Left ventricle myocardium inferior (tissue), 1 donor: ENCODE data around the gene PLEKHG3. TPM values are rescaled to one million over a fixed set of nuclear protein-coding genes. Genes with fewer than 3 reads are reported as not detected.

Experiments used
- DNase-seq: peaks from one replicate; pipeline ENCODE4 v3.0.0-alpha.2; 2020
- H3K27ac ChIP-seq: fragments of 200-600 bp; replicated peaks from 2 replicates; pipeline ENCODE4 v1.8.0; 2021
- H3K27me3 ChIP-seq: fragments of 200-600 bp; 2 replicates; pipeline ENCODE4 v1.8.0; 2021; ENCODE audit warnings: low read depth
- H3K36me3 ChIP-seq: fragments of 200-600 bp; 2 replicates; pipeline ENCODE4 v1.8.0; 2021
- H3K4me1 ChIP-seq: fragments of 200-600 bp; 2 replicates; pipeline ENCODE4 v1.8.0; 2021
- H3K4me3 ChIP-seq: fragments of 200-600 bp; 2 replicates; pipeline ENCODE4 v1.8.0; 2021; ENCODE audit warnings: mild to moderate bottlenecking, moderate library complexity
- H3K9me3 ChIP-seq: fragments of 200-600 bp; replicated peaks from 2 replicates; pipeline ENCODE4 v1.8.0; 2021
- CTCF ChIP-seq: fragments of 200-600 bp; IDR thresholded peaks from 2 replicates; pipeline ENCODE4 v1.8.0; 2021; ENCODE audit warnings: antibody characterized with exemption, mild to moderate bottlenecking, borderline replicate concordance
- intact Hi-C: fragments of 100-400 bp; cut with micrococcal nuclease; formaldehyde crosslinking; loops from one replicate; pipeline ENCODE4 v1.11.0; 2022
- total RNA-seq: library from RNA; stranded (reverse); fragmentation: NEBNext Ultra II Directional; extraction: Animal tissue kit (Norgen Biotek cat#: 25700); gene quantifications from one replicate; pipeline ENCODE4 v1.2.1, GENCODE V29; 2021
- donor health status: DM: no; HTN: yes; CAD: no; lungs with severe emphysema.

PLEKHG3 gene
- total RNA-seq, 1 donor from 2014 or later = 16.5 TPM

GRCh38 chr14:64788706-64789105, 84.5 kb downstream of the PLEKHG3 start:
- Histone ChIP-seq H3K36me3 (peaks cover 43% of the 10 kb centered on the region), H3K27me3 (no peaks in the 10 kb centered on the region), H3K4me1 (peaks cover 8% of the 10 kb centered on the region), H3K9me3 (no peaks in the 10 kb centered on the region), H3K27ac (no peak overlapping the region), H3K4me3 (no peak overlapping the region)
- intact Hi-C loops = no loop called here
- no peak for TF ChIP-seq CTCF
- no peak for DNase-seq

GRCh38 chr14:64789696-64790095, 85.5 kb downstream of the PLEKHG3 start:
- H3K9me3 ChIP-seq = no peaks in the 10 kb centered on the region
- H3K27me3 ChIP-seq = no peaks in the 10 kb centered on the region
- intact Hi-C loops = no loop called here
- H3K4me3 ChIP-seq = no peak overlapping the region
- no peak overlapping the region for H3K27ac ChIP-seq
- TF ChIP-seq CTCF = no peak
- peaks cover 43% of the 10 kb centered on the region for H3K36me3 ChIP-seq
- H3K4me1 ChIP-seq = peaks cover 8% of the 10 kb centered on the region
- no peak for DNase-seq

GRCh38 chr14:64790478-64790877, 86.3 kb downstream of the PLEKHG3 start:
- intact Hi-C loops = no loop called here
- DNase-seq = no peak
- Histone ChIP-seq H3K27ac (no peak overlapping the region), H3K4me3 (no peak overlapping the region), H3K36me3 (peaks cover 43% of the 10 kb centered on the region), H3K9me3 (no peaks in the 10 kb centered on the region), H3K4me1 (peaks cover 8% of the 10 kb centered on the region), H3K27me3 (no peaks in the 10 kb centered on the region)
- TF ChIP-seq CTCF = no peak

GRCh38 chr14:64792231-64792630, 88.0 kb downstream of the PLEKHG3 start:
- Histone ChIP-seq H3K4me1 (no peaks in the 10 kb centered on the region), H3K9me3 (no peaks in the 10 kb centered on the region), H3K36me3 (peaks cover 52% of the 10 kb centered on the region), H3K27me3 (no peaks in the 10 kb centered on the region), H3K4me3 (no peak overlapping the region), H3K27ac (no peak overlapping the region)
- no peak for DNase-seq
- TF ChIP-seq CTCF = no peak
- intact Hi-C loops = no loop called here

- H3K27me3 ChIP-seq = no peaks in the 10 kb centered on the region
- no peak for DNase-seq
- peaks cover 52% of the 10 kb centered on the region for H3K36me3 ChIP-seq
- H3K4me1 ChIP-seq = no peaks in the 10 kb centered on the region
- TF ChIP-seq CTCF = no peak
- H3K27ac ChIP-seq = no peak overlapping the region
- no peak overlapping the region for H3K4me3 ChIP-seq
- no peaks in the 10 kb centered on the region for H3K9me3 ChIP-seq
- intact Hi-C loops = no loop called here
Measured at GRCh38 chr14:64792871-64793560, 88.8 kb downstream of the PLEKHG3 start.
